HEK293 (cell line): ENCODE measurements around the gene UBR7.

Experiments
- BCL6B ChIP-seq: fragments of 450-650 bp; formaldehyde crosslinking; IDR thresholded peaks from 2 replicates; pipeline ENCODE4 v1.5.1; 2017; ENCODE audit warnings: missing biosample characterization, missing genetic modification characterization
- CTCF ChIP-seq: fragments of 450-650 bp; formaldehyde crosslinking; IDR thresholded peaks from 2 replicates; pipeline ENCODE4 v1.5.1; 2016; ENCODE audit warnings: missing biosample characterization, missing genetic modification characterization
- HIC1 ChIP-seq: fragments of 450-650 bp; formaldehyde crosslinking; IDR thresholded peaks from 2 replicates; pipeline ENCODE4 v1.5.1; 2016; ENCODE audit warnings: missing biosample characterization, missing genetic modification characterization
- HOXD13 ChIP-seq: sonication (generic); formaldehyde crosslinking; IDR thresholded peaks from 2 replicates; pipeline ENCODE4 v1.8.0; 2022; ENCODE audit warnings: missing genetic modification reagents, borderline replicate concordance
- PRDM1 ChIP-seq: fragments of 450-650 bp; formaldehyde crosslinking; IDR thresholded peaks from 2 replicates; pipeline ENCODE4; 2016; ENCODE audit warnings: missing biosample characterization, missing genetic modification characterization
- RBAK ChIP-seq: fragments of 450-650 bp; formaldehyde crosslinking; IDR thresholded peaks from 2 replicates; pipeline ENCODE4 v1.5.1; 2016; ENCODE audit warnings: missing biosample characterization, missing genetic modification characterization
- SCRT1 ChIP-seq: fragments of 450-650 bp; formaldehyde crosslinking; IDR thresholded peaks from 2 replicates; pipeline ENCODE4 v1.5.1; 2016; ENCODE audit warnings: missing biosample characterization, missing genetic modification characterization, borderline replicate concordance
- ZBTB1 ChIP-seq: fragments of 450-650 bp; formaldehyde crosslinking; IDR thresholded peaks from 2 replicates; pipeline ENCODE4 v1.5.1; 2016; ENCODE audit warnings: missing biosample characterization, missing genetic modification characterization
- ZBTB48 ChIP-seq: fragments of 450-650 bp; formaldehyde crosslinking; IDR thresholded peaks from 2 replicates; pipeline ENCODE4 v1.5.1; 2016; ENCODE audit warnings: missing biosample characterization, missing genetic modification characterization
- ZFP3 ChIP-seq: fragments of 450-650 bp; formaldehyde crosslinking; IDR thresholded peaks from 2 replicates; pipeline ENCODE4 v1.5.1; 2016; ENCODE audit warnings: low read depth, missing biosample characterization, missing genetic modification characterization
- ZFP41 ChIP-seq: fragments of 450-650 bp; formaldehyde crosslinking; IDR thresholded peaks from 2 replicates; pipeline ENCODE4 v1.5.1; 2016; ENCODE audit warnings: missing biosample characterization, missing genetic modification characterization, borderline replicate concordance
- ZNF133 ChIP-seq: fragments of 450-650 bp; formaldehyde crosslinking; IDR thresholded peaks from 2 replicates; pipeline ENCODE4 v1.5.1; 2016; ENCODE audit warnings: missing biosample characterization, missing genetic modification characterization
- ZNF138 ChIP-seq: fragments of 450-650 bp; formaldehyde crosslinking; IDR thresholded peaks from 2 replicates; pipeline ENCODE4 v1.5.1; 2016; ENCODE audit warnings: missing biosample characterization, missing genetic modification characterization, borderline replicate concordance
- ZNF169 ChIP-seq: fragments of 450-650 bp; formaldehyde crosslinking; IDR thresholded peaks from 2 replicates; pipeline ENCODE4 v1.5.1; 2016; ENCODE audit warnings: missing biosample characterization, missing genetic modification characterization
- ZNF266 ChIP-seq: fragments of 450-650 bp; formaldehyde crosslinking; IDR thresholded peaks from 2 replicates; pipeline ENCODE4 v1.5.1; 2016; ENCODE audit warnings: missing biosample characterization, missing genetic modification characterization, low read depth
- ZNF274 ChIP-seq, 2 experiments: fragments of 200-500 bp in 1 of 2; fragments of 450-650 bp in 1 of 2; sonication (Bioruptor generic) in 1 of 2; formaldehyde crosslinking in 1 of 2; IDR thresholded peaks; 2 replicates each; pipeline versions ENCODE4 v1.5.1 to v1.6.1; 2014 to 2016; ENCODE audit warnings: borderline replicate concordance in 1 of 2, inconsistent platforms in 1 of 2, low read length in 1 of 2, missing biosample characterization in 1 of 2, missing genetic modification characterization in 1 of 2
- ZNF341 ChIP-seq: fragments of 450-650 bp; formaldehyde crosslinking; IDR thresholded peaks from 2 replicates; pipeline ENCODE4; 2016; ENCODE audit warnings: low read depth, missing biosample characterization, missing genetic modification characterization
- ZNF350 ChIP-seq: fragments of 450-650 bp; formaldehyde crosslinking; IDR thresholded peaks from 2 replicates; pipeline ENCODE4 v1.5.0; 2017; ENCODE audit warnings: missing biosample characterization, mild to moderate bottlenecking, missing genetic modification characterization
- ZNF354C ChIP-seq: fragments of 450-650 bp; formaldehyde crosslinking; IDR thresholded peaks from 2 replicates; pipeline ENCODE4 v1.5.1; 2016; ENCODE audit warnings: missing biosample characterization, missing genetic modification characterization, low read depth, borderline replicate concordance
- ZNF449 ChIP-seq: fragments of 450-650 bp; formaldehyde crosslinking; IDR thresholded peaks from 2 replicates; pipeline ENCODE4 v1.5.1; 2017; ENCODE audit warnings: missing biosample characterization, mild to moderate bottlenecking, missing genetic modification characterization, moderate library complexity
- ZNF473 ChIP-seq: fragments of 450-650 bp; formaldehyde crosslinking; IDR thresholded peaks from 2 replicates; pipeline ENCODE4 v1.5.1; 2017; ENCODE audit warnings: missing biosample characterization, missing genetic modification characterization
- ZNF488 ChIP-seq: fragments of 450-650 bp; formaldehyde crosslinking; IDR thresholded peaks from 2 replicates; pipeline ENCODE4 v1.5.1; 2016; ENCODE audit warnings: missing biosample characterization, missing genetic modification characterization
- ZNF544 ChIP-seq: fragments of 450-650 bp; formaldehyde crosslinking; IDR thresholded peaks from 2 replicates; pipeline ENCODE4 v1.5.0; 2017; ENCODE audit warnings: missing biosample characterization, missing genetic modification characterization
- ZNF555 ChIP-seq: fragments of 450-650 bp; formaldehyde crosslinking; conservative IDR thresholded peaks from 2 replicates; pipeline ENCODE4 v1.5.1; 2017; ENCODE audit warnings: missing biosample characterization, mild to moderate bottlenecking, missing genetic modification characterization, inconsistent platforms
- ZNF571 ChIP-seq: fragments of 450-650 bp; formaldehyde crosslinking; IDR thresholded peaks from 2 replicates; pipeline ENCODE4 v1.5.0; 2017; ENCODE audit warnings: missing biosample characterization, missing genetic modification characterization
- ZNF596 ChIP-seq: fragments of 450-650 bp; IDR thresholded peaks from 2 replicates; pipeline ENCODE4 v1.5.0; 2018; ENCODE audit warnings: missing biosample characterization, mild to moderate bottlenecking, missing genetic modification characterization, moderate library complexity
- ZNF654 ChIP-seq: fragments of 450-650 bp; formaldehyde crosslinking; IDR thresholded peaks from 2 replicates; pipeline ENCODE4 v1.5.1; 2016; ENCODE audit warnings: low read depth, missing biosample characterization, missing genetic modification characterization
- ZNF677 ChIP-seq: fragments of 450-650 bp; IDR thresholded peaks from 2 replicates; pipeline ENCODE4 v1.5.0; 2018; ENCODE audit warnings: missing biosample characterization, mild to moderate bottlenecking, missing genetic modification characterization, moderate library complexity
- ZNF707 ChIP-seq: fragments of 450-650 bp; formaldehyde crosslinking; IDR thresholded peaks from 2 replicates; pipeline ENCODE4 v1.5.1; 2016; ENCODE audit warnings: missing biosample characterization, missing genetic modification characterization
- ZNF837 ChIP-seq: fragments of 450-650 bp; formaldehyde crosslinking; IDR thresholded peaks from 2 replicates; pipeline ENCODE4 v1.5.1; 2016; ENCODE audit warnings: missing biosample characterization, missing genetic modification characterization

Gene UBR7

GRCh38 chr14:93206793-93207467 is at the start of gene UBR7, which contains the start of gene GON7 (continued):
- TF ChIP-seq ZNF571 (no peak), ZNF654 (tag by site-specific recombination) (no peak), ZNF266 (tag by site-specific recombination) (no peak), RBAK (no peak), ZNF449 (tag by site-specific recombination) (no peak), ZNF596 (tag by site-specific recombination) (no peak), ZNF341 (tag by site-specific recombination) (peak; percentile 92), ZNF473 (tag by site-specific recombination) (no peak), ZNF707 (tag by site-specific recombination) (no peak), ZNF544 (tag by site-specific recombination) (no peak), ZNF169 (tag by site-specific recombination) (no peak), ZNF555 (tag by site-specific recombination) (no peak), ZNF350 (tag by site-specific recombination) (no peak), ZNF133 (tag by site-specific recombination) (0 out of 2 replicates have a peak, but pooled peaks have one; percentile 11), ZNF677 (tag by site-specific recombination) (no peak), CTCF (tag by site-specific recombination) (no peak; the same call in none of the 2 replicates), ZBTB1 (tag by site-specific recombination) (no peak), ZNF488 (no peak), HOXD13 (CRISPR knock-in tag) (no peak), PRDM1 (tag by site-specific recombination) (no peak), ZNF138 (tag by site-specific recombination) (no peak), ZFP3 (tag by site-specific recombination) (no peak), ZNF837 (tag by site-specific recombination) (no peak), SCRT1 (tag by site-specific recombination) (no peak), ZFP41 (tag by site-specific recombination) (no peak), ZBTB48 (tag by site-specific recombination) (no peak), ZNF274 (IDR thresholded peaks at IDR 0.05; ENCODE audit: low read length) (no peak), ZNF274 (tag by site-specific recombination; IDR thresholded peaks at IDR 0.05; ENCODE audit: borderline replicate concordance) (no peak), BCL6B (tag by site-specific recombination) (no peak), ZNF354C (no peak), HIC1 (tag by site-specific recombination) (no peak)
